A673 (cell line): ENCODE measurements around the gene UFL1. TPM values are rescaled to one million over a fixed set of nuclear protein-coding genes. Genes with fewer than 3 reads are reported as not detected.

Experiments used
- BruUV-seq: library from RNA; stranded (reverse); fragments of 400-500 nt; replicated peaks from 2 replicates; lab custom pipeline; 2021; lab: Mats Ljungman, UMichigan
- CTCF ChIA-PET: fragments of 300-600 bp; sonication (Branson Sonifier 250); formaldehyde crosslinking; loops from one replicate; lab custom pipeline; 2022; ENCODE audit warnings: antibody characterized with exemption; lab: Charles Lee
- POLR2A ChIA-PET: fragments of 300-600 bp; sonication (Branson Sonifier 250); formaldehyde crosslinking; loops from one replicate; lab custom pipeline; 2022; ENCODE audit warnings: antibody characterized with exemption; ENCODE audit not compliant: low non-redundant PET; lab: Charles Lee
- DNase-seq: peaks from one replicate; pipeline ENCODE4 v3.0.0-alpha.2; 2015; ENCODE audit warnings: low spot score
- H3K27ac ChIP-seq: fragments of 200-600 bp; sonication (generic); 2 replicates; pipeline ENCODE4 v1.5.1; 2016; ENCODE audit warnings: mixed run types, low read depth, mild to moderate bottlenecking, mixed read lengths, antibody characterized with exemption, low read length; ENCODE audit not compliant: poor library complexity, severe bottlenecking
- H3K27me3 ChIP-seq: fragments of 200-600 bp; sonication (generic); replicated peaks from 2 replicates; pipeline ENCODE4 v1.6.1; 2017; ENCODE audit warnings: mixed run types, low read depth, mild to moderate bottlenecking, mixed read lengths, antibody characterized with exemption, low read length; ENCODE audit not compliant: insufficient read depth, poor library complexity
- H3K36me3 ChIP-seq: fragments of 200-600 bp; sonication (generic); 2 replicates; pipeline ENCODE4 v1.6.1; 2016; ENCODE audit warnings: mixed run types, mild to moderate bottlenecking, mixed read lengths, antibody characterized with exemption, low read length; ENCODE audit not compliant: insufficient read depth, poor library complexity, severe bottlenecking
- H3K4me1 ChIP-seq: fragments of 200-600 bp; sonication (generic); 2 replicates; pipeline ENCODE4 v1.6.1; 2017; ENCODE audit warnings: mixed run types, mild to moderate bottlenecking, mixed read lengths, antibody characterized with exemption, low read length; ENCODE audit not compliant: insufficient read depth, poor library complexity, severe bottlenecking
- H3K4me3 ChIP-seq: fragments of 200-600 bp; sonication (generic); 2 replicates; pipeline ENCODE4 v1.5.1; 2016; ENCODE audit warnings: low read depth, mixed run types, mild to moderate bottlenecking, mixed read lengths, low read length; ENCODE audit not compliant: poor library complexity, severe bottlenecking
- H3K9me3 ChIP-seq: fragments of 200-600 bp; sonication (generic); 2 replicates; pipeline ENCODE4 v1.6.1; 2016; ENCODE audit warnings: mixed run types, low read depth, mild to moderate bottlenecking, mixed read lengths, antibody characterized with exemption, low read length; ENCODE audit not compliant: poor library complexity, severe bottlenecking
- EZH2 ChIP-seq: fragments of 200-600 bp; sonication (generic); IDR thresholded peaks from 2 replicates; pipeline ENCODE4 v1.6.1; 2017; ENCODE audit warnings: borderline replicate concordance, low read depth, mild to moderate bottlenecking, mixed read lengths, antibody characterized with exemption, low read length; ENCODE audit not compliant: poor library complexity, severe bottlenecking
- intact Hi-C: fragments of 100-400 bp; cut with micrococcal nuclease; formaldehyde crosslinking; loops from one replicate; pipeline ENCODE4 v1.10.0; 2022; ENCODE audit not compliant: unreplicated experiment
- total RNA-seq: library from RNA; stranded (reverse); gene quantifications from 2 replicates; pipeline ENCODE4 v1.2.3, GENCODE V29; 2021
- TF ChIP-seq, protein P1 (sequence below): fragments of 300-800, 200-600 bp; sonication (generic); conservative IDR thresholded peaks from 2 replicates; pipeline ENCODE4 v1.5.1; 2017; ENCODE audit warnings: low read depth, mild to moderate bottlenecking, antibody characterized with exemption, low read length, moderate library complexity, mixed read lengths

The UFL1 gene
- total RNA-seq, 1 experiment from 2014 or later = 19.6 TPM

DNA sequence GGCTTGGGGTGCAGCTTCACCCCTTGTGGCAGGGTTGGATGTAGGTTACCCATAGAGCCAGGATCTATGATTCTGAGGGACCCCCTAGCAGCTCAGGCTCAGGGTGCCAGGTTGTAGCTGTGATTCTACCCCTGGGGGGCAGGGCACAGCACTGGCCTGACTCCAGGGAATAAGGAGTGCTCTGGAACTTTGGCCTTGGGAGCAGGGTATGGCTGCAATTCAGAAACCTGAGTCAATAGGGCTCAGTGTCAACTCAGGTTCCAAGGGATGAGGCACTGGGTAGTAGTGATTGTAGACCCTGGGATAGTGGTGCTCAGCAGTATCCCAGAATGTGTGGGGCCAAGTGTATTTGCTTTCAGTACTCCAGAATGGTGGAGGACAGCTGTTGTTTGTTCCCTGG is 49.9 kb downstream of the UFL1 start:
- no peak overlapping the region for H3K27ac ChIP-seq
- no TSS peak for BruUV-seq
- no peak for DNase-seq
- no peak overlapping the region for H3K4me3 ChIP-seq
- no peaks in the 10 kb centered on the region for H3K27me3 ChIP-seq
- intact Hi-C loops = no loop called here
- TF ChIP-seq EZH2 = no peak
- TF ChIP-seq, protein P1, sequence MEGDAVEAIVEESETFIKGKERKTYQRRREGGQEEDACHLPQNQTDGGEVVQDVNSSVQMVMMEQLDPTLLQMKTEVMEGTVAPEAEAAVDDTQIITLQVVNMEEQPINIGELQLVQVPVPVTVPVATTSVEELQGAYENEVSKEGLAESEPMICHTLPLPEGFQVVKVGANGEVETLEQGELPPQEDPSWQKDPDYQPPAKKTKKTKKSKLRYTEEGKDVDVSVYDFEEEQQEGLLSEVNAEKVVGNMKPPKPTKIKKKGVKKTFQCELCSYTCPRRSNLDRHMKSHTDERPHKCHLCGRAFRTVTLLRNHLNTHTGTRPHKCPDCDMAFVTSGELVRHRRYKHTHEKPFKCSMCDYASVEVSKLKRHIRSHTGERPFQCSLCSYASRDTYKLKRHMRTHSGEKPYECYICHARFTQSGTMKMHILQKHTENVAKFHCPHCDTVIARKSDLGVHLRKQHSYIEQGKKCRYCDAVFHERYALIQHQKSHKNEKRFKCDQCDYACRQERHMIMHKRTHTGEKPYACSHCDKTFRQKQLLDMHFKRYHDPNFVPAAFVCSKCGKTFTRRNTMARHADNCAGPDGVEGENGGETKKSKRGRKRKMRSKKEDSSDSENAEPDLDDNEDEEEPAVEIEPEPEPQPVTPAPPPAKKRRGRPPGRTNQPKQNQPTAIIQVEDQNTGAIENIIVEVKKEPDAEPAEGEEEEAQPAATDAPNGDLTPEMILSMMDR = no peak
- CTCF ChIA-PET = no interaction called here
- H3K4me1 ChIP-seq = no peaks in the 10 kb centered on the region
- POLR2A ChIA-PET = no interaction called here
- peaks cover 11% of the 10 kb centered on the region for H3K9me3 ChIP-seq
- H3K36me3 ChIP-seq = no peaks in the 10 kb centered on the region

DNA sequence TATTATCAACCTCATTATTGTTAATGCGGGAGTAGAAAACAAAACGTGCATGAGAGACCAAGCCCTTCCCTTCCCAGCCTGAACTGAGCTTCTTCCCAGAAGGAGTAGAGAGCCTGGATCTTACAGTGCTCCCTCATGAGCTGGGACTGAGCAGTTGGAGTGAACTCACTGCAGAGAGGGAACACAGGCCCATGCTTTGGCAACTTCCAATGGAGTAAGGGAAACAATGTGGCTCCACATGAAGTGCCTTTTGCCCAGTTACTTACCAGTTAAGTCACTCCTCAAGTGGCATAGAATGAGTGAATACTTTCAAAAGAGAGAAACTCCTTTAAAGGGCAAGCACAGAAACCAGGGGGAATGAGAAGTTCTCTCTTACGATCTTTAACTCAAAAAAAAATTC is 53.8 kb downstream of the UFL1 start:
- H3K27ac ChIP-seq = no peak overlapping the region
- BruUV-seq = no TSS peak
- peaks cover 7% of the 10 kb centered on the region for H3K9me3 ChIP-seq
- H3K27me3 ChIP-seq = no peaks in the 10 kb centered on the region
- no peak overlapping the region for H3K4me3 ChIP-seq
- intact Hi-C loops = no loop called here
- DNase-seq = no peak
- ChIA-PET CTCF (no interaction called here), POLR2A (no interaction called here)
- H3K36me3 ChIP-seq = no peaks in the 10 kb centered on the region
- TF ChIP-seq EZH2 = no peak
- TF ChIP-seq, protein P1 = no peak
- no peaks in the 10 kb centered on the region for H3K4me1 ChIP-seq

DNA sequence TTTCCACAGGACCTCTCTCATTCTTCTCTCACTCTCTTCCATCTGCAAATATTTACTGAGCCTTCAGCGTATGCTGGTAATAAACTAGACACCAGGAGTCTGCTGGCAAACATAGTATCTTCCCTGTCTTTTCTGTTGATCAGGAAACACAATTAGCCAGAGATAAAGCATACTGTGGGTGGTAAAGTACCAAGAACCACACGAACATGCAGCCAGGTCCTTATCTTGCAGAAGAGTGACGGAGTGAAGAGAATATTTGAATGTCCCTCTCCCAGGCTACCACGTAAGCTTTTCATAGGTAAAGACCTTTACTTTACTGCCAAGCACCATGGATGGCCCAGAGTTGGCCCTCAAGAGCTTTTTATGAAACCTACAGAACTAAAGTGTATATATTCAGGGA is 54.6 kb downstream of the UFL1 start:
- H3K27me3 ChIP-seq = no peaks in the 10 kb centered on the region
- H3K9me3 ChIP-seq = peaks cover under 1% of the 10 kb centered on the region
- no peak for TF ChIP-seq EZH2
- TF ChIP-seq, protein P1 = no peak
- intact Hi-C loops = no loop called here
- H3K4me1 ChIP-seq = no peaks in the 10 kb centered on the region
- CTCF ChIA-PET = no interaction called here
- BruUV-seq = no TSS peak
- POLR2A ChIA-PET = no interaction called here
- no peak for DNase-seq
- no peak overlapping the region for H3K4me3 ChIP-seq
- no peaks in the 10 kb centered on the region for H3K36me3 ChIP-seq
- H3K27ac ChIP-seq = no peak overlapping the region
